ENCODE measurements around the gene PBX1. TPM values are rescaled to one million over a fixed set of nuclear protein-coding genes. Genes with fewer than 3 reads are reported as not detected.

Gene PBX1
- total and polyA plus RNA-seq, 2 of the 4 experiments (the other 2 are of a cell fraction): 13.9 to 17.9 TPM

- DNase-seq: no peak
- CTCF ChIA-PET: interaction anchor here (0.6 to 1.5 kb wide), 2 partner anchors 15 to 32 kb away, joined by 3 read pairs; no protein-coding TSS in a partner anchor
- WGBS, 2 experiments (ENCODE audit: extremely low coverage in 2 of 2, insufficient read length in 1 of 2): no CpG with 5 or more reads among the region's 14 CpGs
Observed at GRCh38 chr1:164673584-164674214, 114.7 kb downstream of the PBX1 start.

More at GRCh38 chr1:164673584-164674214, 114.7 kb downstream of the PBX1 start:
- intact Hi-C loops (cut with micrococcal nuclease) (no loop called here), in situ Hi-C loops (cut with MboI; ENCODE audit: low sequenced_read_pairs) (no loop called here), dilution Hi-C loops (cut with HindIII; ENCODE audit: low sequenced_read_pairs, unreplicated experiment) (no loop called here)
- Histone ChIP-seq H3K56ac (ENCODE audit: extremely low read depth, insufficient read depth, low read length) (no peak overlapping the region), H3K4me3 (ENCODE audit: insufficient read depth, low read depth, low read length) (no peak overlapping the region), H3K4me1 (ENCODE audit: control insufficient read depth, insufficient read depth, low read length) (peaks cover 15% of the 10 kb centered on the region), H3K14ac (replicated peaks; ENCODE audit: low read depth, low read length) (no peak overlapping the region), H3K27me3 (ENCODE audit: control insufficient read depth, insufficient read depth, low read length) (no peaks in the 10 kb centered on the region), H2AFZ (replicated peaks; ENCODE audit: low read length, poor library complexity) (no peak overlapping the region), H2BK120ac (ENCODE audit: low read depth, low read length) (no peak overlapping the region), H2AK5ac (ENCODE audit: low read depth, low read length) (no peak overlapping the region; the same call in 1 of the 2 replicates), H3K9ac (ENCODE audit: low read depth, low read length) (no peak overlapping the region), H2BK15ac (ENCODE audit: low read depth, low read length) (no peak overlapping the region), H3K9me3 (ENCODE audit: control insufficient read depth, insufficient read depth, low read length) (no peaks in the 10 kb centered on the region), H2AK9ac (replicated peaks; ENCODE audit: low read depth, low read length, poor library complexity) (peak overlapping the region; percentile 20), H3K36me3 (ENCODE audit: control insufficient read depth, insufficient read depth, low read length) (peaks cover 2% of the 10 kb centered on the region; the same call in 1 of the 2 replicates), H4K20me1 (ENCODE audit: insufficient read depth, low read length) (no peaks in the 10 kb centered on the region), H3K27ac (ENCODE audit: insufficient read depth, low read length) (no peak overlapping the region), H4K8ac (ENCODE audit: low read depth in 2 of 2, low read length in 2 of 2) (no peak overlapping the region), H2BK5ac (ENCODE audit: low read depth, low read length, poor library complexity, severe bottlenecking) (no peak overlapping the region), H3K4ac (ENCODE audit: low read depth, low read length) (no peak overlapping the region), H2BK20ac (ENCODE audit: low read depth, low read length) (no peak overlapping the region), H3K79me1 (ENCODE audit: low read depth in 1 of 2, low read length in 2 of 2) (peaks cover 5 to 10% of the 10 kb centered on the region in 2 experiments; a peak in 3 of 4 replicates), H3K4me2 (ENCODE audit: low read depth, low read length) (no peak overlapping the region), H3K18ac (ENCODE audit: low read depth, low read length) (no peak overlapping the region), H4K91ac (ENCODE audit: insufficient read depth, low read depth, low read length) (no peak overlapping the region), H4K5ac (ENCODE audit: low read depth, low read length) (no peak overlapping the region), H3K9me1 (ENCODE audit: insufficient read depth, low read length) (peaks cover 3% of the 10 kb centered on the region; the same call in 1 of the 2 replicates), H3K23ac (ENCODE audit: low read depth, low read length) (no peak overlapping the region)
- TF ChIP-seq CTCF (conservative IDR thresholded peaks at IDR 0.05; ENCODE audit: low read depth, low read length): 0 out of 2 replicates have a peak, but pooled peaks have one; percentile 21
- TF ChIP-seq USF2 (IDR thresholded peaks at IDR 0.05; ENCODE audit: low read depth, low read length): no peak
- TF ChIP-seq SMC3 (IDR thresholded peaks at IDR 0.05; ENCODE audit: low read depth, low read length): 0 out of 2 replicates have a peak, but pooled peaks have one; percentile 7
- no peak for TF ChIP-seq ELK1 (IDR thresholded peaks at IDR 0.05; ENCODE audit: borderline replicate concordance, low read depth, low read length)
- no peak; the same call in 1 of the 2 replicates for TF ChIP-seq RAD21 (IDR thresholded peaks at IDR 0.05; ENCODE audit: low read length)
- no peak for TF ChIP-seq CHD1 (IDR thresholded peaks at IDR 0.05; ENCODE audit: low read depth, low read length)
- no TSS peak for BruUV-seq (replicated peaks)
- POLR2A ChIA-PET (ENCODE audit: unreplicated experiment): no interaction called here
- ATAC-seq (ENCODE audit: low read depth): no peak
